ENCODE measurements around the gene ANKS6.

The ANKS6 gene

DNA sequence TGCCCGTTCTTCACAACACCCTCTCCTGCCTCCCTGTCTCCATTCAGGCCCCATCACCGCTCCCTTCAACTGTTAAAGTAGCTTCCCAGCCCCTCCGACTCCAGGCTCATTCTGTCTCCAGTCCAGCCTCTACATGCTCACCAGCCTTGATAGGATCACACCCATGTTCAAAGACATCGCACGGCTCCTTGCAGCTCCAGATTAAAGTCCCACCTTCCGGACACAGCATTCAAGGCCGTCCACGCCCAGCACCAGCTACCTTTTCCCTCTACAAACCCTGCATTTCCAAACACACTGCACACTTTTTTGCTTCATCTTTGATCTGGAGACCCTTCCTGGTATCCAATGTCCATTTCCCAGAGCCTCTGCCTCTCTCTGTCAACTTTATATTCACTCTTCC lies 94.0 kb downstream of the ANKS6 start:
- TF ChIP-seq SIN3A (IDR thresholded peaks at IDR 0.05; ENCODE audit: borderline replicate concordance, insufficient read depth, low read length) = no peak
- TF ChIP-seq POLR2AphosphoS5 (IDR thresholded peaks at IDR 0.05; ENCODE audit: low read depth, low read length) = no peak
- TF ChIP-seq FOXP2 (optimal IDR thresholded peaks at IDR 0.05; ENCODE audit: borderline replicate concordance, extremely low read depth, extremely low read length, insufficient read depth) = no peak
- TF ChIP-seq, protein P1, sequence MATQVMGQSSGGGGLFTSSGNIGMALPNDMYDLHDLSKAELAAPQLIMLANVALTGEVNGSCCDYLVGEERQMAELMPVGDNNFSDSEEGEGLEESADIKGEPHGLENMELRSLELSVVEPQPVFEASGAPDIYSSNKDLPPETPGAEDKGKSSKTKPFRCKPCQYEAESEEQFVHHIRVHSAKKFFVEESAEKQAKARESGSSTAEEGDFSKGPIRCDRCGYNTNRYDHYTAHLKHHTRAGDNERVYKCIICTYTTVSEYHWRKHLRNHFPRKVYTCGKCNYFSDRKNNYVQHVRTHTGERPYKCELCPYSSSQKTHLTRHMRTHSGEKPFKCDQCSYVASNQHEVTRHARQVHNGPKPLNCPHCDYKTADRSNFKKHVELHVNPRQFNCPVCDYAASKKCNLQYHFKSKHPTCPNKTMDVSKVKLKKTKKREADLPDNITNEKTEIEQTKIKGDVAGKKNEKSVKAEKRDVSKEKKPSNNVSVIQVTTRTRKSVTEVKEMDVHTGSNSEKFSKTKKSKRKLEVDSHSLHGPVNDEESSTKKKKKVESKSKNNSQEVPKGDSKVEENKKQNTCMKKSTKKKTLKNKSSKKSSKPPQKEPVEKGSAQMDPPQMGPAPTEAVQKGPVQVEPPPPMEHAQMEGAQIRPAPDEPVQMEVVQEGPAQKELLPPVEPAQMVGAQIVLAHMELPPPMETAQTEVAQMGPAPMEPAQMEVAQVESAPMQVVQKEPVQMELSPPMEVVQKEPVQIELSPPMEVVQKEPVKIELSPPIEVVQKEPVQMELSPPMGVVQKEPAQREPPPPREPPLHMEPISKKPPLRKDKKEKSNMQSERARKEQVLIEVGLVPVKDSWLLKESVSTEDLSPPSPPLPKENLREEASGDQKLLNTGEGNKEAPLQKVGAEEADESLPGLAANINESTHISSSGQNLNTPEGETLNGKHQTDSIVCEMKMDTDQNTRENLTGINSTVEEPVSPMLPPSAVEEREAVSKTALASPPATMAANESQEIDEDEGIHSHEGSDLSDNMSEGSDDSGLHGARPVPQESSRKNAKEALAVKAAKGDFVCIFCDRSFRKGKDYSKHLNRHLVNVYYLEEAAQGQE (IDR thresholded peaks at IDR 0.05; ENCODE audit: insufficient read depth in 1 of 2, low read depth in 2 of 2, low read length in 2 of 2) = no peak
- no peak for TF ChIP-seq TAF1 (IDR thresholded peaks at IDR 0.05; ENCODE audit: borderline replicate concordance, insufficient read depth, low read length)

DNA sequence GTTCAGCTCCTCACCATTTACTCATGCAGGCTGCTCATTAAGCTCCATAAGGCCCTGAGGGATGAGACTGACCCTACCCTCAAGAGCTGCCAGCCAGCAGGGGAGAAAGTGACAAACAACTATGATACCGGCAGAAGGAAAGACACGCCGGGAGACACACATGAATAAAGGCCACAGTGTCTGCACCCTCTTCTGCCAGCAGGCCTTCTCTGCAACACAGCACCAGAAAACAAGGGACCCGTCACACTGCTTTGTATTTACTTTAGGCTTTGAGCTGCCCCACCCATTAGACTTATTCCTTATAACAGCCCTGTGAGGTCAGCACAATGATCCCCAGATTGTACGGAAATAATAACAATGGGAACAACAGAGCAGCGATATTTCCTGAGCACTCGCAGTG lies 94.8 kb downstream of the ANKS6 start:
- TF ChIP-seq, protein P1 (IDR thresholded peaks at IDR 0.05; ENCODE audit: insufficient read depth in 1 of 2, low read depth in 2 of 2, low read length in 2 of 2) = no peak
- TF ChIP-seq TAF1 (IDR thresholded peaks at IDR 0.05; ENCODE audit: borderline replicate concordance, insufficient read depth, low read length) (no peak), POLR2AphosphoS5 (IDR thresholded peaks at IDR 0.05; ENCODE audit: low read depth, low read length) (no peak), SIN3A (IDR thresholded peaks at IDR 0.05; ENCODE audit: borderline replicate concordance, insufficient read depth, low read length) (no peak), FOXP2 (optimal IDR thresholded peaks at IDR 0.05; ENCODE audit: borderline replicate concordance, extremely low read depth, extremely low read length, insufficient read depth) (no peak)

DNA sequence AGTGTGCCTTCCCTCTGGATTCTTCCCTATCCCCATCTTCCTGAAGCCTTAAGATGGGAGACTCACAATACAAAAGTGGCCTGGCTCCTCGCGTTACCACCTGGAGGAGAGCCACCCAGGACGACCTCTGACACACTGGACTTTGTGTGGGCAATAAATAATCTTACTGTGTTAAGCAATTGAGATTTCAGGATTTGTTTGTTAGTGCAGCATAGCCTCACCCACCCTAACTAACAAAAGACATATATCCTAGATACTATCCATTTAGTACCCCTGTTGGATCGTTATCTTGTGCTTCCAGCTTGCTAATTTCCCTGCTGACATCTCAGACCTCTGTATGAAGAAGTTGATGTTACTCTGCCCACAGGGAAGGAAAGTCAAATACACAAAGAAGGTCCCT lies 95.6 kb downstream of the ANKS6 start:
- TF ChIP-seq SIN3A (IDR thresholded peaks at IDR 0.05; ENCODE audit: borderline replicate concordance, insufficient read depth, low read length) (no peak), TAF1 (IDR thresholded peaks at IDR 0.05; ENCODE audit: borderline replicate concordance, insufficient read depth, low read length) (no peak), FOXP2 (optimal IDR thresholded peaks at IDR 0.05; ENCODE audit: borderline replicate concordance, extremely low read depth, extremely low read length, insufficient read depth) (no peak), POLR2AphosphoS5 (IDR thresholded peaks at IDR 0.05; ENCODE audit: low read depth, low read length) (no peak)
- TF ChIP-seq, protein P1 (IDR thresholded peaks at IDR 0.05; ENCODE audit: insufficient read depth in 1 of 2, low read depth in 2 of 2, low read length in 2 of 2) = no peak

DNA sequence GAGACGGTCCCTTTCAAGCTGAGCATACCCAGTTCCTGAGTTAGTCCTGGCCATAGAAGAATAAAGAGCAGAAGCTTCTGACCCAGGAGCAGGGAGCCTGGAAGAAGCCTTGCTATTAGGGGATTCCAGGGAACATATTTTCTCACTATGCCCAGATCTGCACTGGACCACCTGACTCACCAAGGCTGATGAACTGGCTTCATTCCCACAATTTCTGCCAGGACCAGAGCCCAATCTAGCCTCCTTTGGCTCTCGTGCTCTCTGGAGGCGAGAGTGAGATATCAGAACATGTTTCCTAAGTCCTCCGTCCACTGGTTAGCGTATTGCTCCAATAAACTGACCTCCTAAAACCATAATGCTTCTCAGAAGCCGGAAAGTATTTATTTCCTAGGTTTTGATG lies 97.5 kb downstream of the ANKS6 start:
- TF ChIP-seq FOXP2 (optimal IDR thresholded peaks at IDR 0.05; ENCODE audit: borderline replicate concordance, extremely low read depth, extremely low read length, insufficient read depth) (no peak), TAF1 (IDR thresholded peaks at IDR 0.05; ENCODE audit: borderline replicate concordance, insufficient read depth, low read length) (no peak), SIN3A (IDR thresholded peaks at IDR 0.05; ENCODE audit: borderline replicate concordance, insufficient read depth, low read length) (no peak), POLR2AphosphoS5 (IDR thresholded peaks at IDR 0.05; ENCODE audit: low read depth, low read length) (no peak)
- TF ChIP-seq, protein P1 (IDR thresholded peaks at IDR 0.05; ENCODE audit: insufficient read depth in 1 of 2, low read depth in 2 of 2, low read length in 2 of 2) = no peak

DNA sequence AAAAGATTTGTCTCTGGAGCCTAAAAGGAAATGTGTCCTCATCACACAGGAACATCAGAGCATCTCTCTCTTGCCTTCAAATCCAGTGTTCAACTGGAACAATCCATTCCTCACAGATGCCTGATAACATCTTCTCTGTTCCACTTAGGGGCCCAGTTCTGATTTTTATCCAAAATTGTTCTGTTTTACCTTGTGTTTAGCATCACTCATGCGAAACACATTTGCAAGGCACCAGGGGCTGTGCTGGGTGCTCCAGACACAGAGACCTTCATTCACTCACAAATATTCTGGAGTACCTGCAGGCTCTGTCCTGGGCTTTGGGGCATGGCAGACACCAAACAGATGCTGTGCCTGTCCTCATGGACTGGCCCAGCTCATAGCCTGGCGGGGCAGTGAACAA lies 101.4 kb downstream of the ANKS6 start:
- TF ChIP-seq SIN3A (IDR thresholded peaks at IDR 0.05; ENCODE audit: borderline replicate concordance, insufficient read depth, low read length) (no peak), POLR2AphosphoS5 (IDR thresholded peaks at IDR 0.05; ENCODE audit: low read depth, low read length) (no peak), FOXP2 (optimal IDR thresholded peaks at IDR 0.05; ENCODE audit: borderline replicate concordance, extremely low read depth, extremely low read length, insufficient read depth) (no peak), TAF1 (IDR thresholded peaks at IDR 0.05; ENCODE audit: borderline replicate concordance, insufficient read depth, low read length) (no peak)
- TF ChIP-seq, protein P1 (IDR thresholded peaks at IDR 0.05; ENCODE audit: insufficient read depth in 1 of 2, low read depth in 2 of 2, low read length in 2 of 2) = no peak
